Muscle layer of duodenum (tissue), 2 donors: ENCODE results near the gene MESD.
"Not testable (repeated sequence)": the region's sequence is repeated elsewhere in the genome, so short reads cannot be mapped to it uniquely, and the experiment has no call there.

Source experiments
- H3K27ac ChIP-seq: one replicate; pipeline ENCODE4 v1.7.0; 2013; ENCODE audit warnings: mild to moderate bottlenecking, low read length
- H3K27me3 ChIP-seq: one replicate; pipeline ENCODE4 v1.7.0; 2013; ENCODE audit warnings: low read depth, mild to moderate bottlenecking, control low read depth, low read length
- H3K36me3 ChIP-seq, 2 donors: one replicate each; pipeline ENCODE4 v1.7.0; 2013; ENCODE audit warnings: low read length in 2 of 2, control low read depth in 1 of 2, mild to moderate bottlenecking in 1 of 2; ENCODE audit not compliant: insufficient read depth in 2 of 2, control insufficient read depth in 1 of 2
- H3K4me1 ChIP-seq, 2 donors: one replicate each; pipeline ENCODE4 v1.7.0; 2013; ENCODE audit warnings: low read length in 2 of 2, mild to moderate bottlenecking in 2 of 2, control low read depth in 1 of 2, moderate library complexity in 1 of 2; ENCODE audit not compliant: insufficient read depth in 2 of 2, control insufficient read depth in 1 of 2
- H3K4me3 ChIP-seq, 2 donors: one replicate each; pipeline ENCODE4 v1.7.0; 2013; ENCODE audit warnings: low read length in 2 of 2, low read depth in 1 of 2, mild to moderate bottlenecking in 1 of 2
- H3K9me3 ChIP-seq, 2 donors: one replicate each; pipeline ENCODE4 v1.7.0; 2013; ENCODE audit warnings: low read length in 2 of 2, control low read depth in 1 of 2, mild to moderate bottlenecking in 1 of 2; ENCODE audit not compliant: control insufficient read depth in 1 of 2
- donor health status: healthy.

The MESD gene

GRCh38 chr15:80955571-80956452, 33.8 kb downstream of the MESD start:
- H3K4me1 ChIP-seq, H3K9me3 ChIP-seq, H3K27ac ChIP-seq, H3K4me3 ChIP-seq, H3K27me3 ChIP-seq: not testable (repeated sequence)
- peaks cover 3 to 22% of the 10 kb centered on the region in 2 donors for H3K36me3 ChIP-seq

- no peaks in the 10 kb centered on the region for H3K9me3 ChIP-seq
- peaks cover 19 to 36% of the 10 kb centered on the region in 2 donors for H3K36me3 ChIP-seq
- H3K27me3 ChIP-seq, result no peaks in the 10 kb centered on the region
- no peaks in the 10 kb centered on the region for H3K4me1 ChIP-seq
- H3K4me3 ChIP-seq, result no peak overlapping the region
- H3K27ac ChIP-seq, result no peak overlapping the region
These were observed 35.5 kb downstream of the MESD start for GRCh38 chr15:80953953-80954778.

- Histone ChIP-seq H3K4me1 (no peaks in the 10 kb centered on the region), H3K4me3 (no peak overlapping the region), H3K27ac (no peak overlapping the region), H3K9me3 (no peaks in the 10 kb centered on the region), H3K36me3 (peaks cover 28 to 41% of the 10 kb centered on the region in 2 donors), H3K27me3 (no peaks in the 10 kb centered on the region)
These were observed 36.3 kb downstream of the MESD start for GRCh38 chr15:80953001-80953952.

- Histone ChIP-seq H3K27me3 (no peaks in the 10 kb centered on the region), H3K4me3 (no peak overlapping the region), H3K36me3 (peaks cover 36 to 54% of the 10 kb centered on the region in 2 donors), H3K9me3 (no peaks in the 10 kb centered on the region), H3K4me1 (no peaks in the 10 kb centered on the region), H3K27ac (no peak overlapping the region)
These were observed 37.7 kb downstream of the MESD start for GRCh38 chr15:80951941-80952340.

- no peaks in the 10 kb centered on the region for H3K27me3 ChIP-seq
- H3K27ac ChIP-seq, result no peak overlapping the region
- H3K36me3 ChIP-seq, result peaks cover 43 to 68% of the 10 kb centered on the region in 2 donors
- H3K4me3 ChIP-seq, result no peak overlapping the region
- no peaks in the 10 kb centered on the region for H3K4me1 ChIP-seq
- H3K9me3 ChIP-seq, result no peaks in the 10 kb centered on the region
These were observed 39.1 kb downstream of the MESD start for GRCh38 chr15:80950291-80951078.

- Histone ChIP-seq H3K9me3 (no peaks in the 10 kb centered on the region), H3K36me3 (peaks cover 43 to 75% of the 10 kb centered on the region in 2 donors), H3K4me3 (no peak overlapping the region), H3K27me3 (no peaks in the 10 kb centered on the region), H3K4me1 (no peaks in the 10 kb centered on the region), H3K27ac (no peak overlapping the region)
These were observed 39.9 kb downstream of the MESD start for GRCh38 chr15:80949756-80950155.

GRCh38 chr15:80948651-80949292, 40.8 kb downstream of the MESD start:
- no peak overlapping the region for H3K4me3 ChIP-seq
- no peaks in the 10 kb centered on the region for H3K9me3 ChIP-seq
- peaks cover 0 to 2% of the 10 kb centered on the region in 2 donors for H3K4me1 ChIP-seq
- H3K27ac ChIP-seq, result no peak overlapping the region
- H3K36me3 ChIP-seq, result peaks cover 43 to 77% of the 10 kb centered on the region in 2 donors
- H3K27me3 ChIP-seq, result no peaks in the 10 kb centered on the region

- Histone ChIP-seq H3K36me3 (peaks cover 43 to 79% of the 10 kb centered on the region in 2 donors), H3K27ac (no peak overlapping the region)
These were observed 43.0 kb downstream of the MESD start for GRCh38 chr15:80946576-80946975.

GRCh38 chr15:80945605-80946004, 44.0 kb downstream of the MESD start:
- Histone ChIP-seq H3K9me3 (no peaks in the 10 kb centered on the region), H3K27me3 (no peaks in the 10 kb centered on the region), H3K4me1 (peaks cover 0 to 20% of the 10 kb centered on the region in 2 donors), H3K27ac (no peak overlapping the region), H3K36me3 (peaks cover 38 to 72% of the 10 kb centered on the region in 2 donors), H3K4me3 (no peak overlapping the region)

More at GRCh38 chr15:80946576-80946975, 43.0 kb downstream of the MESD start:
- Histone ChIP-seq H3K4me1 (peaks cover 0 to 20% of the 10 kb centered on the region in 2 donors), H3K4me3 (no peak overlapping the region), H3K27me3 (no peaks in the 10 kb centered on the region), H3K9me3 (no peaks in the 10 kb centered on the region)

- Histone ChIP-seq H3K4me3 (no peak overlapping the region), H3K9me3 (no peaks in the 10 kb centered on the region), H3K27ac (no peak overlapping the region), H3K36me3 (peaks cover 37 to 64% of the 10 kb centered on the region in 2 donors), H3K4me1 (peaks cover 0 to 27% of the 10 kb centered on the region in 2 donors), H3K27me3 (no peaks in the 10 kb centered on the region)
These were observed 44.8 kb downstream of the MESD start for GRCh38 chr15:80944818-80945217.
